Lower leg skin (tissue), 4 donors: Measurements from ENCODE around the gene FAM120C. TPM values are rescaled to one million over a fixed set of nuclear protein-coding genes. Genes with fewer than 3 reads are reported as not detected.

Source experiments
- DNase-seq, 2 donors: peaks; one replicate each; pipeline ENCODE4 v3.0.0-alpha.2; 2019; ENCODE audit warnings: low spot score in 2 of 2
- H3K4me3 ChIP-seq: fragments of 200-600 bp; sonication (generic); 2 replicates; pipeline ENCODE4 v1.5.1; 2017; ENCODE audit warnings: mild to moderate bottlenecking, low read depth; ENCODE audit not compliant: poor library complexity, severe bottlenecking
- POLR2A ChIP-seq, 2 donors: fragments of 450-650 bp; IDR thresholded peaks; one replicate each; pipeline ENCODE4 v1.6.1; 2016 to 2017; ENCODE audit warnings: antibody characterized with exemption in 2 of 2, mild to moderate bottlenecking in 1 of 2, moderate library complexity in 1 of 2
- whole genome bisulfite sequencing, 2 donors: methylation state at CpG; one replicate each; pipeline ENCODE4 v1.1.5; 2018; 5-methylcytosine and 5-hydroxymethylcytosine counted together
- intact Hi-C: fragments of 100-400 bp; cut with DNase I; formaldehyde crosslinking; loops from one replicate; pipeline ENCODE4 v1.15.0; 2023; ENCODE audit warnings: low total_unique reads
- total RNA-seq, 4 donors: library from RNA; depleted of rRNA; stranded (reverse); fragments of >200 nt; gene quantifications; one replicate each; pipeline ENCODE4 v1.1.0, GENCODE V29; 2016
- TF ChIP-seq, protein P1 (sequence below), 3 donors: fragments of 450-650 bp; IDR thresholded peaks; one replicate each; pipeline ENCODE4 v1.5.1; 2016; ENCODE audit warnings: antibody characterized with exemption in 3 of 3, mild to moderate bottlenecking in 3 of 3, moderate library complexity in 2 of 3

Gene FAM120C
- total RNA-seq, 4 donors from 2014 or later = 6.1 to 9.7 (median 8.2) TPM

DNA sequence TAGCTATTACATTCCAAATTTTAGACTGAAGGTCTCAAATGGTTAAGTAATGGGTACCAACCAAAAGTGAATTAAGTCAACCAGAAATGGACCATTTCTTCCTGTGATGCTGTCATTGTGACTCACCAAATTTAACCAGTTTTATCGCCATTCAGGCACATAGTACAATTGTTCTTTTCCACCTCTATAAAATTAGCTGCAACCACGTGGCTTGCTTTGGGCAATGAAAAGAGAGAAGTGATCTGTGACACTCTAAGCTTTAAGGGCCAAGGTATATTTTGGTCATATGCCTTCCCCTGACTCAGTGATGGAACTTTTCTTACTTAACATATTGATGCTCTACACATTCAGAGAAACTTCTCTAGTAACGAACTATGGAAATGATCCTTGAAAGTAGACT, 118.5 kb downstream of the FAM120C start:
- WGBS, 2 donors = 79 to 81% methylated on average over 3 of the region's 3 CpGs

DNA sequence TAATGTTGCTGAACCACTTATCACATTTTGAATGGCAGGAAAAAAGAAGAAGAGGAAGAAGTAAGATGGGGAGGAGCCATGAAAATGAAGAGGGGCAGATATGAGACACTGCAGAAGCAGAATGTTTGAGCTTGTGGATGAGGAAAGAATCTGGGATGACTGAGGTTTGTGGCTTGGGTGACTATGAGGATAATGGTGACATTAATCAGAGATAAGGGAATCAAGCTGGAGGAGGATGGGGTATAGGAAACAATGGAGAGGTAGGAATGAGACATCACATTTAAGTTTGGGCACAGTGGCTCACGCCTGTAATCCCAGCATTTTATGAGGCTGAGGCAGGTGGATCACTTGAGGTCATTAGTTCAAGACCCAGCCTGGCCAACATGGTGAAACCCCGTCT, 119.7 kb downstream of the FAM120C start:
- intact Hi-C loops = no loop called here
- TF ChIP-seq POLR2A (IDR thresholded peaks at IDR 0.05) = no peak
- TF ChIP-seq, protein P1, sequence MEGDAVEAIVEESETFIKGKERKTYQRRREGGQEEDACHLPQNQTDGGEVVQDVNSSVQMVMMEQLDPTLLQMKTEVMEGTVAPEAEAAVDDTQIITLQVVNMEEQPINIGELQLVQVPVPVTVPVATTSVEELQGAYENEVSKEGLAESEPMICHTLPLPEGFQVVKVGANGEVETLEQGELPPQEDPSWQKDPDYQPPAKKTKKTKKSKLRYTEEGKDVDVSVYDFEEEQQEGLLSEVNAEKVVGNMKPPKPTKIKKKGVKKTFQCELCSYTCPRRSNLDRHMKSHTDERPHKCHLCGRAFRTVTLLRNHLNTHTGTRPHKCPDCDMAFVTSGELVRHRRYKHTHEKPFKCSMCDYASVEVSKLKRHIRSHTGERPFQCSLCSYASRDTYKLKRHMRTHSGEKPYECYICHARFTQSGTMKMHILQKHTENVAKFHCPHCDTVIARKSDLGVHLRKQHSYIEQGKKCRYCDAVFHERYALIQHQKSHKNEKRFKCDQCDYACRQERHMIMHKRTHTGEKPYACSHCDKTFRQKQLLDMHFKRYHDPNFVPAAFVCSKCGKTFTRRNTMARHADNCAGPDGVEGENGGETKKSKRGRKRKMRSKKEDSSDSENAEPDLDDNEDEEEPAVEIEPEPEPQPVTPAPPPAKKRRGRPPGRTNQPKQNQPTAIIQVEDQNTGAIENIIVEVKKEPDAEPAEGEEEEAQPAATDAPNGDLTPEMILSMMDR (IDR thresholded peaks at IDR 0.05) = no peak
- no peak for DNase-seq
- no peak overlapping the region for H3K4me3 ChIP-seq
- 86 to 88% methylated on average over 2 of the region's 2 CpGs for WGBS, 2 donors

More for the DNA sequence above, 118.5 kb downstream of the FAM120C start:
- no peak for DNase-seq
- TF ChIP-seq, protein P1 (IDR thresholded peaks at IDR 0.05) = no peak
- TF ChIP-seq POLR2A (IDR thresholded peaks at IDR 0.05) = no peak
- H3K4me3 ChIP-seq = no peak overlapping the region
- intact Hi-C loops = no loop called here

GRCh38 chrX:54049801-54050200, 133.3 kb downstream of the FAM120C start:
- no peak for TF ChIP-seq POLR2A (IDR thresholded peaks at IDR 0.05)
- TF ChIP-seq, protein P1 (IDR thresholded peaks at IDR 0.05) = no peak
- intact Hi-C loops = no loop called here
- 29 to 42% methylated on average over 3 of the region's 3 CpGs for WGBS, 2 donors
- no peak for DNase-seq
- H3K4me3 ChIP-seq = no peak overlapping the region

GRCh38 chrX:54048412-54048811, 134.6 kb downstream of the FAM120C start:
- H3K4me3 ChIP-seq = no peak overlapping the region
- WGBS, 2 donors = 91 to 93% methylated on average over 1 of the region's 1 CpG
- TF ChIP-seq, protein P1 (IDR thresholded peaks at IDR 0.05) = no peak
- TF ChIP-seq POLR2A (IDR thresholded peaks at IDR 0.05) = no peak
- intact Hi-C loops = no loop called here
- no peak for DNase-seq

DNA sequence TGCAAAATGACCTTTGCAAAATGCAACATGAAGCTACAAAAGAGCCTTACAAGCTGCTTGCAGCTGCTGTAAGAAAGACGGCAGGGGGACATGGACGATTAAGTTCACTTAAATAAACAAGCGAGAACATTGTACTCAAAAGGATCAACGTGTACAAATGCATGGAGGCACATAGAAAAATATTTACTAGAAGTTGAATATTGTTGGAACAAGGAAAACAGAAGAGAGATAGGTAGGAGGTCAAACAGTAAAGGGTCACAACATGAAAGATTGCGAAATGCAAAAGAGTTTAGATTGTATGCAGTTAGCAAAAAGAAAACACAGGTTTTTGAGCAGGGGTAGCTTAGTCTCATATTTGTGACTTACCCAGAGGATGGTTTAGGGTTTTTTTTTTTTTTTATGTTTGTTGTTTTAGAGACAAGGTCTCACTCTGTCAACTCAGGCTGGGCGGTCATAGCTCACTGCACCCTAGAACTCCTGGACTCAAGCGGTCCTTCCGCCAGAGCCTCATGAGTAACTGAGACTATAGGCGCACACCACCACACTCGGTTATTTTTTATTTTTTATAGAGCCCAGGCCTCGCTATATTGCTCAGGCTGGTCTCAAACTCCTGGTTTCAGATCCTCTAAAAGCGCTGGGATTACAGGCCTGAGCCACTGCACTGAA, 137.4 kb downstream of the FAM120C start:
- intact Hi-C loops = no loop called here
- 83 to 90% methylated on average over 12 of the region's 12 CpGs for WGBS, 2 donors
- TF ChIP-seq, protein P1 (IDR thresholded peaks at IDR 0.05) = no peak
- no peak for TF ChIP-seq POLR2A (IDR thresholded peaks at IDR 0.05)
- H3K4me3 ChIP-seq = no peak overlapping the region
- no peak for DNase-seq

GRCh38 chrX:54044877-54045338, 138.1 kb downstream of the FAM120C start:
- WGBS, 2 donors = 5 to 56% methylated on average over 9 to 10 of the region's 10 CpGs
- no peak overlapping the region for H3K4me3 ChIP-seq
- TF ChIP-seq POLR2A (IDR thresholded peaks at IDR 0.05) = no peak
- intact Hi-C loops = no loop called here
- no peak for DNase-seq
